ENCODE measurements around the gene NKTR. TPM values are rescaled to one million over a fixed set of nuclear protein-coding genes. Genes with fewer than 3 reads are reported as not detected.

The NKTR gene
- total and polyA plus RNA-seq, 4 experiments from 2014 or later, result 8.9 to 269 (median 140) TPM

GRCh38 chr3:42662813-42663535 is 62.5 kb downstream of the NKTR start:
- intact Hi-C loops (cut with micrococcal nuclease), result no loop called here
- no peak overlapping the region for H3K4me3 Mint-ChIP-seq
- DNase-seq, result no peak
- H3K27me3 Mint-ChIP-seq, result peaks cover 0 to 6% of the 10 kb centered on the region in 2 donors
- no peaks in the 10 kb centered on the region for H3K27me3 ChIP-seq (ENCODE audit: insufficient read depth, low read length)
- no peak overlapping the region for H3K27ac Mint-ChIP-seq
- peaks cover 0 to 4% of the 10 kb centered on the region in 2 donors for H3K36me3 Mint-ChIP-seq
- peaks cover 0 to 2% (median 0%) of the 10 kb centered on the region in 8 donors for H3K9me3 Mint-ChIP-seq
- ChIA-PET CTCF (ENCODE audit: partially characterized antibody) (no interaction called here), POLR2A (ENCODE audit: partially characterized antibody) (no interaction called here)
- no peaks in the 10 kb centered on the region for H3K4me1 ChIP-seq (ENCODE audit: insufficient read depth, low read length)
- H3K4me1 Mint-ChIP-seq, result peaks cover 0 to 6% (median 1%) of the 10 kb centered on the region in 4 donors
- H3K27ac ChIP-seq (ENCODE audit: low read depth, low read length), result no peak overlapping the region
- H3K9me3 ChIP-seq (ENCODE audit: control insufficient read depth in 1 of 2, low read length in 2 of 2), result no peaks in the 10 kb centered on the region
- H3K36me3 ChIP-seq (ENCODE audit: insufficient read depth, low read length), result no peaks in the 10 kb centered on the region
- no peak overlapping the region for H3K4me3 ChIP-seq (ENCODE audit: low read length in 2 of 2)

GRCh38 chr3:42663581-42664437 is 63.3 kb downstream of the NKTR start:
- no peaks in the 10 kb centered on the region for H3K27me3 ChIP-seq (ENCODE audit: insufficient read depth, low read length)
- ChIA-PET CTCF (ENCODE audit: partially characterized antibody) (no interaction called here), POLR2A (ENCODE audit: partially characterized antibody) (no interaction called here)
- H3K9me3 Mint-ChIP-seq, result peaks cover 0 to 3% (median 0%) of the 10 kb centered on the region in 8 donors
- no peaks in the 10 kb centered on the region for H3K36me3 ChIP-seq (ENCODE audit: insufficient read depth, low read length)
- H3K27me3 Mint-ChIP-seq, result peaks cover 0 to 6% of the 10 kb centered on the region in 2 donors
- H3K4me3 Mint-ChIP-seq, result no peak overlapping the region
- H3K4me1 Mint-ChIP-seq, result peaks cover 0 to 6% (median 1%) of the 10 kb centered on the region in 4 donors
- H3K9me3 ChIP-seq (ENCODE audit: control insufficient read depth in 1 of 2, low read length in 2 of 2), result no peaks in the 10 kb centered on the region
- peaks cover 0 to 4% of the 10 kb centered on the region in 2 donors for H3K36me3 Mint-ChIP-seq
- H3K4me3 ChIP-seq (ENCODE audit: low read length in 2 of 2), result no peak overlapping the region
- H3K27ac ChIP-seq (ENCODE audit: low read depth, low read length), result no peak overlapping the region
- intact Hi-C loops (cut with micrococcal nuclease), result no loop called here
- no peaks in the 10 kb centered on the region for H3K4me1 ChIP-seq (ENCODE audit: insufficient read depth, low read length)
- no peak for DNase-seq
- peak overlapping the region in 1 of 7 donors; percentile 58 for H3K27ac Mint-ChIP-seq

GRCh38 chr3:42664438-42664803 is 63.9 kb downstream of the NKTR start:
- ChIA-PET POLR2A (ENCODE audit: partially characterized antibody) (no interaction called here), CTCF (ENCODE audit: partially characterized antibody) (no interaction called here)
- Histone ChIP-seq H3K36me3 (ENCODE audit: insufficient read depth, low read length) (no peaks in the 10 kb centered on the region), H3K9me3 (ENCODE audit: control insufficient read depth in 1 of 2, low read length in 2 of 2) (no peaks in the 10 kb centered on the region), H3K4me3 (ENCODE audit: low read length in 2 of 2) (no peak overlapping the region), H3K27ac (ENCODE audit: low read depth, low read length) (no peak overlapping the region), H3K27me3 (ENCODE audit: insufficient read depth, low read length) (no peaks in the 10 kb centered on the region), H3K4me1 (ENCODE audit: insufficient read depth, low read length) (no peaks in the 10 kb centered on the region)
- DNase-seq, result no peak
- Mint-ChIP-seq H3K27ac (no peak overlapping the region), H3K4me1 (peaks cover 0 to 6% (median 1%) of the 10 kb centered on the region in 4 donors), H3K9me3 (peaks cover 0 to 3% (median 0%) of the 10 kb centered on the region in 8 donors), H3K36me3 (peaks cover 0 to 4% of the 10 kb centered on the region in 2 donors), H3K4me3 (no peak overlapping the region), H3K27me3 (peaks cover 0 to 6% of the 10 kb centered on the region in 2 donors)
- intact Hi-C loops (cut with micrococcal nuclease), result no loop called here

GRCh38 chr3:42665050-42665878 is 64.8 kb downstream of the NKTR start:
- Histone ChIP-seq H3K27me3 (ENCODE audit: insufficient read depth, low read length) (no peaks in the 10 kb centered on the region), H3K36me3 (ENCODE audit: insufficient read depth, low read length) (no peaks in the 10 kb centered on the region), H3K4me1 (ENCODE audit: insufficient read depth, low read length) (no peaks in the 10 kb centered on the region), H3K9me3 (ENCODE audit: control insufficient read depth in 1 of 2, low read length in 2 of 2) (no peaks in the 10 kb centered on the region), H3K4me3 (ENCODE audit: low read length in 2 of 2) (no peak overlapping the region), H3K27ac (ENCODE audit: low read depth, low read length) (no peak overlapping the region)
- Mint-ChIP-seq H3K27ac (no peak overlapping the region), H3K27me3 (peaks cover 0 to 6% of the 10 kb centered on the region in 2 donors), H3K4me1 (peaks cover 0 to 6% (median 0%) of the 10 kb centered on the region in 4 donors), H3K36me3 (peaks cover 0 to 4% of the 10 kb centered on the region in 2 donors), H3K4me3 (no peak overlapping the region), H3K9me3 (peaks cover 0 to 5% (median 0%) of the 10 kb centered on the region in 8 donors)
- ChIA-PET POLR2A (ENCODE audit: partially characterized antibody) (no interaction called here), CTCF (ENCODE audit: partially characterized antibody) (no interaction called here)
- no peak for DNase-seq
- intact Hi-C loops (cut with micrococcal nuclease), result no loop called here

GRCh38 chr3:42666022-42666421 is 65.5 kb downstream of the NKTR start:
- Histone ChIP-seq H3K4me1 (ENCODE audit: insufficient read depth, low read length) (no peaks in the 10 kb centered on the region), H3K4me3 (ENCODE audit: low read length in 2 of 2) (no peak overlapping the region), H3K27me3 (ENCODE audit: insufficient read depth, low read length) (no peaks in the 10 kb centered on the region), H3K36me3 (ENCODE audit: insufficient read depth, low read length) (no peaks in the 10 kb centered on the region), H3K27ac (ENCODE audit: low read depth, low read length) (no peak overlapping the region), H3K9me3 (ENCODE audit: control insufficient read depth in 1 of 2, low read length in 2 of 2) (no peaks in the 10 kb centered on the region)
- DNase-seq, result no peak
- ChIA-PET CTCF (ENCODE audit: partially characterized antibody) (no interaction called here), POLR2A (ENCODE audit: partially characterized antibody) (no interaction called here)
- no peak overlapping the region for H3K4me3 Mint-ChIP-seq
- H3K4me1 Mint-ChIP-seq, result peaks cover 0 to 2% (median 0%) of the 10 kb centered on the region in 4 donors
- peaks cover 0 to 6% of the 10 kb centered on the region in 2 donors for H3K27me3 Mint-ChIP-seq
- H3K27ac Mint-ChIP-seq, result no peak overlapping the region
- H3K9me3 Mint-ChIP-seq, result peaks cover 0 to 6% (median 0%) of the 10 kb centered on the region in 8 donors
- peaks cover 0 to 4% of the 10 kb centered on the region in 2 donors for H3K36me3 Mint-ChIP-seq
- intact Hi-C loops (cut with micrococcal nuclease), result no loop called here

- H3K4me1 Mint-ChIP-seq, result no peaks in the 10 kb centered on the region
These were observed 66.1 kb downstream of the NKTR start for GRCh38 chr3:42666577-42666998.

More at GRCh38 chr3:42666577-42666998, 66.1 kb downstream of the NKTR start:
- H3K27ac ChIP-seq (ENCODE audit: low read depth, low read length), result no peak overlapping the region
- no peaks in the 10 kb centered on the region for H3K4me1 ChIP-seq (ENCODE audit: insufficient read depth, low read length)
- H3K9me3 ChIP-seq (ENCODE audit: control insufficient read depth in 1 of 2, low read length in 2 of 2), result no peaks in the 10 kb centered on the region
- Mint-ChIP-seq H3K27me3 (peaks cover 0 to 6% of the 10 kb centered on the region in 2 donors), H3K36me3 (peaks cover 0 to 4% of the 10 kb centered on the region in 2 donors), H3K27ac (no peak overlapping the region), H3K4me3 (no peak overlapping the region), H3K9me3 (peaks cover 0 to 6% (median 0%) of the 10 kb centered on the region in 8 donors)
- H3K4me3 ChIP-seq (ENCODE audit: low read length in 2 of 2), result no peak overlapping the region
- intact Hi-C loops (cut with micrococcal nuclease), result no loop called here
- no peak for DNase-seq
- ChIA-PET POLR2A (ENCODE audit: partially characterized antibody) (no interaction called here), CTCF (ENCODE audit: partially characterized antibody) (no interaction called here)
- no peaks in the 10 kb centered on the region for H3K27me3 ChIP-seq (ENCODE audit: insufficient read depth, low read length)
- no peaks in the 10 kb centered on the region for H3K36me3 ChIP-seq (ENCODE audit: insufficient read depth, low read length)
